Left colon (tissue), 2 donors: ENCODE measurements around the gene GIMAP2. TPM values are rescaled to one million over a fixed set of nuclear protein-coding genes. Genes with fewer than 3 reads are reported as not detected.
"Not testable (repeated sequence)": the region's sequence is repeated elsewhere in the genome, so short reads cannot be mapped to it uniquely, and the experiment has no call there.

ENCODE experiments used
- ATAC-seq: fragments of 200-7000 bp; cut with Tn5 transposase; one replicate; pipeline ENCODE4 v1.9.1; 2020; ENCODE audit warnings: mild to moderate bottlenecking, moderate library complexity
- DNase-seq, 2 donors: peaks; one replicate each; pipeline ENCODE4 v3.0.0-alpha.2; 2020
- intact Hi-C, 2 donors: fragments of 100-400 bp; cut with DNase I in 1 of 2; cut with micrococcal nuclease in 1 of 2; formaldehyde crosslinking; loops; one replicate each; pipeline versions ENCODE4 v1.11.2 to v1.14.0; 2022; cut with DNase I, micrococcal nuclease
- long read RNA-seq: library from polyadenylated mRNA; unstranded; transcript quantifications from one replicate; pipeline ENCODE4 v2.0.0, GENCODE V29; 2021
- total RNA-seq, 2 donors: library from RNA; stranded (reverse); fragmentation: NEBNext Ultra II Directional; extraction: Animal tissue kit (Norgen Biotek cat#: 25700); gene quantifications; one replicate each; pipeline ENCODE4 v1.2.1, GENCODE V29; 2021
- donor health status: DM: no; HTN: no; CAD: no.
- donor health status: DM: yes; HTN: yes; CAD: no.

Gene GIMAP2
- 1 to 10 TPM; 6.8 TPM for total RNA-seq
- long read RNA-seq, partial matches to known transcripts: 0 of 3 reads
- long read RNA-seq, other reads (novel, unspliced or antisense): 0 of 3 reads

- DNase-seq (no peak), ATAC-seq (peak; percentile 96)
- intact Hi-C loops: no loop called here
Observed at GRCh38 chr7:150685219-150686029, at the start of gene GIMAP2. Gene GIMAP2 (plus strand): TSS chr7:150685706. CDS start chr7:150687060, 1,354 bp downstream.

GRCh38 chr7:150641854-150642253, 43.7 kb upstream of the GIMAP2 start:
- ATAC-seq (no peak), DNase-seq (no peak)
- intact Hi-C loops: no loop called here

- intact Hi-C loops: no loop called here
- DNase-seq: no peak
- no peak for ATAC-seq
Observed at GRCh38 chr7:150642926-150643325, 42.6 kb upstream of the GIMAP2 start.

GRCh38 chr7:150645259-150646020, 40.1 kb upstream of the GIMAP2 start:
- intact Hi-C loops: no loop called here
- ATAC-seq: no peak

GRCh38 chr7:150648353-150649079, 37.0 kb upstream of the GIMAP2 start:
- ATAC-seq (peak; percentile 9), DNase-seq (no peak)
- intact Hi-C loops: no loop called here

More at GRCh38 chr7:150645259-150646020, 40.1 kb upstream of the GIMAP2 start:
- no peak for DNase-seq

- no peak for ATAC-seq
- no peak for DNase-seq
- intact Hi-C loops: no loop called here
Observed at GRCh38 chr7:150649080-150649385, 36.5 kb upstream of the GIMAP2 start.

GRCh38 chr7:150654692-150655091, 30.8 kb upstream of the GIMAP2 start:
- intact Hi-C loops: no loop called here
- ATAC-seq: no peak

GRCh38 chr7:150656047-150656446, 29.5 kb upstream of the GIMAP2 start:
- intact Hi-C loops: no loop called here
- DNase-seq (no peak), ATAC-seq (no peak)

More at GRCh38 chr7:150654692-150655091, 30.8 kb upstream of the GIMAP2 start:
- no peak for DNase-seq

- intact Hi-C loops: no loop called here
- ATAC-seq (no peak), DNase-seq (no peak)
Observed at GRCh38 chr7:150657526-150657925, 28.0 kb upstream of the GIMAP2 start.

GRCh38 chr7:150660939-150661613, 24.4 kb upstream of the GIMAP2 start:
- DNase-seq: no peak
- no peak for ATAC-seq
- intact Hi-C loops: no loop called here

GRCh38 chr7:150662821-150663220, 22.7 kb upstream of the GIMAP2 start:
- intact Hi-C loops, DNase-seq, ATAC-seq: not testable (repeated sequence)

- DNase-seq: no peak
- peak; percentile 33 for ATAC-seq
- intact Hi-C loops: no loop called here
Observed at GRCh38 chr7:150663802-150664494, 21.6 kb upstream of the GIMAP2 start.

- intact Hi-C loops: no loop called here
- ATAC-seq: no peak
- no peak for DNase-seq
Observed at GRCh38 chr7:150665089-150665748, 20.3 kb upstream of the GIMAP2 start.

- intact Hi-C loops: no loop called here
- ATAC-seq (no peak), DNase-seq (no peak)
Observed at GRCh38 chr7:150665896-150666295, 19.6 kb upstream of the GIMAP2 start.

GRCh38 chr7:150666412-150666811, 19.1 kb upstream of the GIMAP2 start:
- intact Hi-C loops: no loop called here
- no peak for ATAC-seq

GRCh38 chr7:150668472-150668911, 17.0 kb upstream of the GIMAP2 start:
- ATAC-seq: peak; percentile 18
- intact Hi-C loops: no loop called here
- no peak for DNase-seq

More at GRCh38 chr7:150666412-150666811, 19.1 kb upstream of the GIMAP2 start:
- no peak for DNase-seq

GRCh38 chr7:150668977-150669376, 16.5 kb upstream of the GIMAP2 start:
- DNase-seq (no peak), ATAC-seq (no peak)
- intact Hi-C loops: no loop called here
